Thyroid gland (tissue), 4 donors: ENCODE data around the gene ZRANB3. TPM values are rescaled to one million over a fixed set of nuclear protein-coding genes. Genes with fewer than 3 reads are reported as not detected.

Experiments
- DNase-seq, 2 donors: peaks; one replicate each; pipeline ENCODE4 v3.0.0-alpha.2; 2019
- H3K27ac ChIP-seq, 3 donors: fragments of 200-600 bp; sonication (generic); 1 replicate in 2 of 3; 2 replicates in 1 of 3; pipeline ENCODE4 v1.5.1; 2016 to 2019; ENCODE audit warnings: mild to moderate bottlenecking in 1 of 3, moderate library complexity in 1 of 3
- H3K27me3 ChIP-seq: fragments of 200-600 bp; sonication (generic); one replicate; pipeline ENCODE4 v1.5.1; 2019
- H3K36me3 ChIP-seq, 2 donors: fragments of 200-600 bp; sonication (generic); one replicate each; pipeline ENCODE4 v1.5.1; 2016 to 2019
- H3K4me1 ChIP-seq, 2 donors: fragments of 200-600 bp; sonication (generic); one replicate each; pipeline ENCODE4 v1.5.1; 2017 to 2019
- H3K4me3 ChIP-seq, 3 donors: fragments of 200-600 bp; sonication (generic); replicated peaks in 1 of 3; 1 replicate in 2 of 3; 2 replicates in 1 of 3; pipeline ENCODE4 v1.5.1; 2016; ENCODE audit warnings: mild to moderate bottlenecking in 1 of 3
- H3K9me3 ChIP-seq: fragments of 200-600 bp; sonication (generic); one replicate; pipeline ENCODE4 v1.5.1; 2017
- POLR2A ChIP-seq, 2 donors: fragments of 450-650 bp; IDR thresholded peaks; one replicate each; pipeline ENCODE4 v1.6.1; 2017; ENCODE audit warnings: antibody characterized with exemption in 2 of 2, mild to moderate bottlenecking in 2 of 2, moderate library complexity in 1 of 2
- WGBS, 2 donors: methylation state at CpG; one replicate each; pipeline ENCODE4 v1.1.5; 2017; 5-methylcytosine and 5-hydroxymethylcytosine counted together
- intact Hi-C: fragments of 100-400 bp; cut with DNase I; formaldehyde crosslinking; loops from one replicate; pipeline ENCODE4 v1.15.1; 2023
- total RNA-seq, 4 donors: library from RNA; depleted of rRNA; stranded (reverse); fragments of >200 nt; gene quantifications; one replicate each; pipeline ENCODE4 v1.2.3, GENCODE V29; 2016
- TF ChIP-seq, protein P1 (sequence below), 6 experiments: fragments of 200-600 bp in 3 of 6; fragments of 450-650 bp in 3 of 6; sonication (generic) in 3 of 6; IDR thresholded peaks; one replicate each; pipeline ENCODE4 v1.5.1; 2016 to 2019; ENCODE audit warnings: antibody characterized with exemption in 6 of 6, mild to moderate bottlenecking in 2 of 6, inconsistent platforms in 1 of 6, moderate library complexity in 1 of 6

ZRANB3 gene
- total RNA-seq, 4 donors from 2014 or later, result 3.1 to 12.2 (median 9.3) TPM

DNA sequence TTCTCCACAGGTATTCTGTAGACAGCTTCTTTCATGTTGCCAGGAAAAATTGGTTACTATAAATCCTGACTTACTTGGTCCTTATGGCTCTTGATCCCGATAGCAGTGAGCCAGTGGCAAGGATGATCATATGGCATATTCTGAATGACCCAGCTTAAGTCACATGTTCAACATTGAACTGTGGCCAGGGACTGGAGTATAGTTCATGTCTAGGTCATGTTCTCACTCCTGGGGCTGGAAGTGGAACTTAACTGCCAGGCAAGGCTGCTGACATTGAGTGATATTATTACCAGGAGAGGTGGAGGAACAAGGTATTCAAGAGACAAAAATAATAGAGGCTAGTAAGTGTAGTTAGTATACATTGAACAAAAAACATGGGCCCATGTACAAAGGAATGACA, 26.5 kb upstream of the ZRANB3 start:
- DNase-seq, result no peak
- TF ChIP-seq POLR2A (IDR thresholded peaks at IDR 0.05), result no peak
- TF ChIP-seq, protein P1, sequence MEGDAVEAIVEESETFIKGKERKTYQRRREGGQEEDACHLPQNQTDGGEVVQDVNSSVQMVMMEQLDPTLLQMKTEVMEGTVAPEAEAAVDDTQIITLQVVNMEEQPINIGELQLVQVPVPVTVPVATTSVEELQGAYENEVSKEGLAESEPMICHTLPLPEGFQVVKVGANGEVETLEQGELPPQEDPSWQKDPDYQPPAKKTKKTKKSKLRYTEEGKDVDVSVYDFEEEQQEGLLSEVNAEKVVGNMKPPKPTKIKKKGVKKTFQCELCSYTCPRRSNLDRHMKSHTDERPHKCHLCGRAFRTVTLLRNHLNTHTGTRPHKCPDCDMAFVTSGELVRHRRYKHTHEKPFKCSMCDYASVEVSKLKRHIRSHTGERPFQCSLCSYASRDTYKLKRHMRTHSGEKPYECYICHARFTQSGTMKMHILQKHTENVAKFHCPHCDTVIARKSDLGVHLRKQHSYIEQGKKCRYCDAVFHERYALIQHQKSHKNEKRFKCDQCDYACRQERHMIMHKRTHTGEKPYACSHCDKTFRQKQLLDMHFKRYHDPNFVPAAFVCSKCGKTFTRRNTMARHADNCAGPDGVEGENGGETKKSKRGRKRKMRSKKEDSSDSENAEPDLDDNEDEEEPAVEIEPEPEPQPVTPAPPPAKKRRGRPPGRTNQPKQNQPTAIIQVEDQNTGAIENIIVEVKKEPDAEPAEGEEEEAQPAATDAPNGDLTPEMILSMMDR (IDR thresholded peaks at IDR 0.05), result no peak
- H3K4me1 ChIP-seq, result no peaks in the 10 kb centered on the region
- no peaks in the 10 kb centered on the region for H3K9me3 ChIP-seq
- H3K36me3 ChIP-seq, result no peaks in the 10 kb centered on the region
- intact Hi-C loops, result no loop called here
- no peaks in the 10 kb centered on the region for H3K27me3 ChIP-seq
- H3K27ac ChIP-seq, result no peak overlapping the region
- no peak overlapping the region for H3K4me3 ChIP-seq
- 75 to 86% methylated on average over 1 of the region's 1 CpG for WGBS, 2 donors

DNA sequence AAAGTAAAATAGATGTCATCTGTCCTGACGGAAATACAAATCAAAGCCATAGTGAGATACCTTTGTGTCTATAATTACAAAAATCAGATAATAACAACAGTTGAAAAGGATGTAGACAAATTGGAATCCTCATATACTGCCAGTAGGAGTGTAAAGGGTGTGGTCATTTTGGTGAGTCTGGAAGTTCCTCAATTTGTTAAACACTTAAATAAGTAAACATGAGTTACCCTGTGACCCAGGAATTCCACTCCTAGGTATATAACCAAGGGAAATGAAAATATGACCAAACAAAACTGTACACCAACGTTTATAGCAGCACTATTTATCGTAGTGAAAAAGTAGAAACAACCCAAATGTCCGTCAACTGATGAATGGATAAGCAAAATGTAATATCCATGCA, 24.3 kb upstream of the ZRANB3 start:
- intact Hi-C loops, result no loop called here
- no peaks in the 10 kb centered on the region for H3K36me3 ChIP-seq
- no peak overlapping the region for H3K4me3 ChIP-seq
- TF ChIP-seq, protein P1 (IDR thresholded peaks at IDR 0.05), result no peak
- no peak for TF ChIP-seq POLR2A (IDR thresholded peaks at IDR 0.05)
- no peak overlapping the region for H3K27ac ChIP-seq
- H3K27me3 ChIP-seq, result no peaks in the 10 kb centered on the region
- no peak for DNase-seq
- WGBS, 2 donors, result 84 to 91% methylated on average over 4 of the region's 4 CpGs
- no peaks in the 10 kb centered on the region for H3K4me1 ChIP-seq
- H3K9me3 ChIP-seq, result no peaks in the 10 kb centered on the region

DNA sequence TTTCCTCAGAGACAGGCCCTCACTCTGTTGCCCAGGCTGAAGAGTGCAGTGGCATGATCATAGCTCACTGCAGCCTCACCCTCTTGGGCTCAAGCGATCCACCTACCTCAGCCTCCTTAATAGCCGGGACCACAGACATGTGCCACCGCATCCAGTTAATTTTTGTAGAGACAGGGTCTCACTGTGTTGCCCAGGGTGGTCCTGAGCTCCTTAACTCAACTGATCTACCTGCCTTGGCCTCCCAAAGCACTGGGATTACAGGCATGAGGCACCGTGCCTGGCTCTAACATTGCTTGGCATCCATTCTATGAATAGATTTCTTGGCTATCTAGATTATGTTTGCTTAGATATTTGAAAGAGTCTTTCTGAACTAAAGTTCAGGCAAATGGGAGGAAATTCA, 21.9 kb upstream of the ZRANB3 start:
- Histone ChIP-seq H3K36me3 (no peaks in the 10 kb centered on the region), H3K27me3 (no peaks in the 10 kb centered on the region), H3K27ac (no peak overlapping the region), H3K4me1 (no peaks in the 10 kb centered on the region), H3K4me3 (no peak overlapping the region), H3K9me3 (no peaks in the 10 kb centered on the region)
- no peak for DNase-seq
- no peak for TF ChIP-seq POLR2A (IDR thresholded peaks at IDR 0.05)
- TF ChIP-seq, protein P1 (IDR thresholded peaks at IDR 0.05), result no peak
- intact Hi-C loops, result no loop called here
- 87 to 92% methylated on average over 4 of the region's 4 CpGs for WGBS, 2 donors

DNA sequence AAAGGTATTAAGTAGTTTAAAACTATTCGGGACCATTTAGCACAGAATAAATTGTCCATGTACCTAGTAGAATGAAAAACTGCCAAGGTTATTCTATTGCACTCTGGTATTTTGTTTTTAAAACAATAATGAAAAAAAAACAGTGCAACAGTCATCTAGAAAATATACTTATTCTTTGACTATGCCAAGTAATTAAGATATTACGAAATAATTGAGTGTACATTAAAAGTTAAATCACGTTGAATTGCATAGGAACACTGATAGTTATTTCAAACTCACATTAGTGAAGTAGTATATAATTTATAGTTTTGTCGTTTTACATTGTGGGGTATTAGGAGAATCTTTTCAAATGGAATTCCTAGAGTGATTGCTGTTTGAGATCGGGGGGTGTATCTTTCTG, 20.3 kb upstream of the ZRANB3 start:
- Histone ChIP-seq H3K27me3 (no peaks in the 10 kb centered on the region), H3K36me3 (no peaks in the 10 kb centered on the region), H3K27ac (no peak overlapping the region), H3K9me3 (no peaks in the 10 kb centered on the region), H3K4me3 (no peak overlapping the region), H3K4me1 (no peaks in the 10 kb centered on the region)
- TF ChIP-seq, protein P1 (IDR thresholded peaks at IDR 0.05), result no peak
- TF ChIP-seq POLR2A (IDR thresholded peaks at IDR 0.05), result no peak
- no peak for DNase-seq
- 93 to 95% methylated on average over 5 of the region's 5 CpGs for WGBS, 2 donors
- intact Hi-C loops, result no loop called here

DNA sequence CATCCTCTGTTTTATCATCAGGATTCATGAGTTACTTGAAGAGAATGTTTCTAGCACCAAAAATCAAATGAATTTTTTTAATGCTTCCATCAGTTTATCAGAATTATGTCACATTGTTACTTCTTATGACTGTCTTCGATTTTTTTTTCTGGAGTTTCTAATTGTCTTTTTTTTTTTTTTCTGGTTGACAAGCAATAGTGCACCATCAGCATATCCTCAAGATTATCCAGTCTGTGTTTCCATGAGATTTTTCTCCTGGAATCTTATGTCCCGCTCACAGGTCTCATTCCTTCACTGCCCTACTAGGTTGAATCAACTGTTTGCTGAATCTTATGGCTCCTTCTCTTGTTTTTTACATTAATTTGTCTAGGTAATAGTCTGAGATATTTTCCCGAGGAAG, 16.3 kb upstream of the ZRANB3 start:
- Histone ChIP-seq H3K9me3 (no peaks in the 10 kb centered on the region), H3K27ac (no peak overlapping the region), H3K4me3 (no peak overlapping the region), H3K27me3 (no peaks in the 10 kb centered on the region), H3K36me3 (no peaks in the 10 kb centered on the region), H3K4me1 (no peaks in the 10 kb centered on the region)
- intact Hi-C loops, result no loop called here
- DNase-seq, result no peak
- TF ChIP-seq POLR2A (IDR thresholded peaks at IDR 0.05), result no peak
- TF ChIP-seq, protein P1 (IDR thresholded peaks at IDR 0.05), result no peak
- 95 to 96% methylated on average over 3 of the region's 3 CpGs for WGBS, 2 donors
